H9 (cell line): ENCODE measurements around the gene FANCC. TPM values are rescaled to one million over a fixed set of nuclear protein-coding genes. Genes with fewer than 3 reads are reported as not detected.

Experiments used
- DNase-seq: peaks from one replicate; pipeline ENCODE4 v3.0.0-alpha.2; 2017
- H2AFZ ChIP-seq: one replicate; pipeline ENCODE4 v1.6.1; 2013; ENCODE audit warnings: mild to moderate bottlenecking, low read length, control low read depth, moderate library complexity
- H2AK5ac ChIP-seq: 2 replicates; pipeline ENCODE4 v1.6.1; 2013; ENCODE audit warnings: low read length, control low read depth, mixed read lengths; ENCODE audit not compliant: insufficient read length
- H2BK120ac ChIP-seq: one replicate; pipeline ENCODE4 v1.6.1; 2013; ENCODE audit warnings: low read depth, mild to moderate bottlenecking, low read length, control low read depth, inconsistent platforms; ENCODE audit not compliant: poor library complexity, severe bottlenecking
- H2BK12ac ChIP-seq: 2 replicates; pipeline ENCODE4 v1.6.1; 2013; ENCODE audit warnings: low read length, control low read depth, mixed read lengths, low read depth; ENCODE audit not compliant: insufficient read length
- H2BK15ac ChIP-seq: 2 replicates; pipeline ENCODE4 v1.6.1; 2013; ENCODE audit warnings: low read depth, low read length, control low read depth
- H2BK20ac ChIP-seq: one replicate; pipeline ENCODE4 v1.6.1; 2013; ENCODE audit warnings: low read depth, mild to moderate bottlenecking, low read length, control low read depth, inconsistent platforms; ENCODE audit not compliant: poor library complexity, severe bottlenecking
- H2BK5ac ChIP-seq: 2 replicates; pipeline ENCODE4 v1.6.1; 2013; ENCODE audit warnings: low read length, control low read depth, mixed read lengths; ENCODE audit not compliant: insufficient read length
- H3K14ac ChIP-seq: 2 replicates; pipeline ENCODE4 v1.6.1; 2013; ENCODE audit warnings: low read length, control low read depth; ENCODE audit not compliant: insufficient read depth
- H3K18ac ChIP-seq: 2 replicates; pipeline ENCODE4 v1.6.1; 2013; ENCODE audit warnings: low read depth, mild to moderate bottlenecking, mixed read lengths, low read length, control low read depth; ENCODE audit not compliant: insufficient read length
- H3K23ac ChIP-seq: 2 replicates; pipeline ENCODE4 v1.6.1; 2013; ENCODE audit warnings: low read length, control low read depth, mixed read lengths, low read depth; ENCODE audit not compliant: insufficient read length
- H3K23me2 ChIP-seq: 2 replicates; pipeline ENCODE4 v1.6.1; 2013; ENCODE audit warnings: low read depth, mild to moderate bottlenecking, mixed read lengths, low read length, control low read depth; ENCODE audit not compliant: insufficient read length, poor library complexity, severe bottlenecking
- H3K27ac ChIP-seq: 2 replicates; pipeline ENCODE4 v1.5.1; 2013; ENCODE audit warnings: low read length, control low read depth, mixed read lengths, low read depth; ENCODE audit not compliant: insufficient read length
- H3K27me3 ChIP-seq: 2 replicates; pipeline ENCODE4 v1.6.1; 2013; ENCODE audit warnings: low read length, control low read depth, inconsistent platforms; ENCODE audit not compliant: insufficient read depth
- H3K4ac ChIP-seq: 2 replicates; pipeline ENCODE4 v1.6.1; 2013; ENCODE audit warnings: low read depth, mild to moderate bottlenecking, control low read depth, inconsistent platforms, low read length, moderate library complexity
- H3K4me1 ChIP-seq: 2 replicates; pipeline ENCODE4 v1.6.1; 2013; ENCODE audit warnings: low read length, control low read depth, inconsistent platforms; ENCODE audit not compliant: insufficient read depth
- H3K4me2 ChIP-seq: 2 replicates; pipeline ENCODE4 v1.6.1; 2013; ENCODE audit warnings: low read length, control low read depth, mixed read lengths; ENCODE audit not compliant: insufficient read length, insufficient read depth
- H3K56ac ChIP-seq: 2 replicates; pipeline ENCODE4 v1.6.1; 2013; ENCODE audit warnings: low read depth, mild to moderate bottlenecking, mixed read lengths, low read length, control low read depth; ENCODE audit not compliant: insufficient read length
- H3K79me1 ChIP-seq: 2 replicates; pipeline ENCODE4 v1.6.1; 2013; ENCODE audit warnings: low read depth, mild to moderate bottlenecking, moderate library complexity, low read length, control low read depth, inconsistent platforms; ENCODE audit not compliant: insufficient read depth, poor library complexity, severe bottlenecking
- H3K79me2 ChIP-seq: 2 replicates; pipeline ENCODE4 v1.6.1; 2013; ENCODE audit warnings: low read length, control low read depth, inconsistent platforms; ENCODE audit not compliant: insufficient read depth
- H3K9ac ChIP-seq: 2 replicates; pipeline ENCODE4 v1.6.1; 2013; ENCODE audit warnings: low read length, control low read depth, mixed read lengths; ENCODE audit not compliant: insufficient read length; ENCODE audit errors: extremely low read depth
- H3K9me3 ChIP-seq: one replicate; pipeline ENCODE4 v1.6.1; 2013; ENCODE audit warnings: low read depth, low read length, inconsistent platforms; ENCODE audit not compliant: control insufficient read depth
- H3T11ph ChIP-seq: one replicate; pipeline ENCODE4 v1.6.1; 2013; ENCODE audit warnings: mild to moderate bottlenecking, low read length, control low read depth, inconsistent platforms
- H4K20me1 ChIP-seq: one replicate; pipeline ENCODE4 v1.6.1; 2013; ENCODE audit not compliant: control insufficient read depth, insufficient read length, insufficient read depth
- H4K5ac ChIP-seq: 2 replicates; pipeline ENCODE4 v1.6.1; 2013; ENCODE audit warnings: low read depth, mild to moderate bottlenecking, mixed read lengths, low read length, control low read depth; ENCODE audit not compliant: insufficient read length
- H4K8ac ChIP-seq: replicated peaks from 2 replicates; pipeline ENCODE4 v1.6.1; 2013; ENCODE audit warnings: low read length, control low read depth, mixed read lengths, low read depth; ENCODE audit not compliant: insufficient read length
- H4K91ac ChIP-seq: 2 replicates; pipeline ENCODE4 v1.6.1; 2013; ENCODE audit warnings: low read depth, mild to moderate bottlenecking, moderate library complexity, mixed read lengths, low read length, control low read depth; ENCODE audit not compliant: insufficient read length
- H3K27ac Mint-ChIP-seq, 3 experiments: 2 replicates in 2 of 3; 3 replicates in 1 of 3; pipeline ENCODE4 v1.8.0; 2020 to 2021; ENCODE audit warnings: mixed read lengths in 3 of 3, mild to moderate bottlenecking in 1 of 3, moderate library complexity in 1 of 3
- H3K27me3 Mint-ChIP-seq: 2 replicates; pipeline ENCODE4 v1.8.0; 2021; ENCODE audit warnings: low read depth, mild to moderate bottlenecking, moderate library complexity, mixed read lengths
- H3K36me3 Mint-ChIP-seq, 3 experiments: 2 replicates in 2 of 3; 3 replicates in 1 of 3; pipeline ENCODE4 v1.8.0; 2020 to 2021; ENCODE audit warnings: low read depth in 3 of 3, mixed read lengths in 3 of 3; ENCODE audit not compliant: insufficient read depth in 1 of 3
- H3K4me1 Mint-ChIP-seq, 2 experiments: 2 replicates each; pipeline ENCODE4 v1.8.0; 2020; ENCODE audit warnings: mixed read lengths in 2 of 2
- H3K4me3 Mint-ChIP-seq, 2 experiments: 2 replicates in 1 of 2; 3 replicates in 1 of 2; pipeline ENCODE4 v1.8.0; 2020 to 2021; ENCODE audit warnings: mild to moderate bottlenecking in 2 of 2, mixed read lengths in 2 of 2, moderate library complexity in 1 of 2
- H3K9me3 Mint-ChIP-seq, 2 experiments: 2 replicates in 1 of 2; 3 replicates in 1 of 2; pipeline ENCODE4 v1.8.0; 2020; ENCODE audit warnings: mild to moderate bottlenecking in 2 of 2, mixed read lengths in 2 of 2, moderate library complexity in 1 of 2
- WGBS: extraction: QIAGEN DNeasy Blood & Tissue Kit; methylation state at CpG from one replicate; pipeline ENCODE4 v1.1.7; 2013; ENCODE audit warnings: missing lambda C conversion rate, low lambda C conversion rate, mixed read lengths; ENCODE audit not compliant: insufficient read length; ENCODE audit errors: extremely low coverage; 5-methylcytosine and 5-hydroxymethylcytosine counted together
- total RNA-seq: library from RNA; stranded (reverse); gene quantifications from 2 replicates; pipeline ENCODE4 v1.2.1, GENCODE V29; 2021
- TF ChIP-seq, protein P1 (sequence below): fragments of 200-600 bp; sonication (generic); conservative IDR thresholded peaks from 3 replicates; pipeline ENCODE4 v1.8.0; 2021; ENCODE audit warnings: antibody characterized with exemption, mild to moderate bottlenecking

Gene FANCC
- total RNA-seq, 1 experiment from 2014 or later, result 14.6 TPM

DNA sequence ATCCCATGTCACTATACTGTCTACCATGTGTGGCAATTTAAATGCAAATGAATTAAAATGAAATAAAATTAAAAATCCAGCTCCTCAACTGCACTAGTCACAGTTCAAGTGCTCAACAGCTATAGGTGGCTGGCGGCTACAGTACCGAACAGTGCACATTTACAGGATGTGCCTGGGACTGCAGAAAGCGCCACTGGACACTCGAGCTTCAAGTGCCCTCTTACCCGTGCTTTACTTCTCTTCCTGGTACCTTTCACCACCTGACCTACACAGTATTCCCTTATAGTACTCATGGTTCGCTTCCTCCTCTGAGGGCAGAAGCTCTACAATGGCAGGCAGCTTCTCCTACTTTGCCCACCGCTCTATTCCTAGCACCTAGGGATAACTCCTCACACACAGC lies 166.6 kb downstream of the FANCC start:
- H4K5ac ChIP-seq, result no peak overlapping the region
- H3K14ac ChIP-seq, result no peak overlapping the region
- H3K27me3 ChIP-seq, result no peaks in the 10 kb centered on the region
- Mint-ChIP-seq H3K27ac (no peak overlapping the region; a peak in 1 of 7 replicates), H3K4me1 (peaks cover 4 to 6% of the 10 kb centered on the region in 2 experiments), H3K9me3 (no peaks in the 10 kb centered on the region; a peak in 1 of 5 replicates), H3K27me3 (no peaks in the 10 kb centered on the region), H3K36me3 (peaks cover 0 to 4% (median 3%) of the 10 kb centered on the region in 3 experiments; a peak in 2 of 7 replicates), H3K4me3 (no peak overlapping the region)
- no CpG with 5 or more reads among the region's 7 CpGs for WGBS
- TF ChIP-seq, protein P1, sequence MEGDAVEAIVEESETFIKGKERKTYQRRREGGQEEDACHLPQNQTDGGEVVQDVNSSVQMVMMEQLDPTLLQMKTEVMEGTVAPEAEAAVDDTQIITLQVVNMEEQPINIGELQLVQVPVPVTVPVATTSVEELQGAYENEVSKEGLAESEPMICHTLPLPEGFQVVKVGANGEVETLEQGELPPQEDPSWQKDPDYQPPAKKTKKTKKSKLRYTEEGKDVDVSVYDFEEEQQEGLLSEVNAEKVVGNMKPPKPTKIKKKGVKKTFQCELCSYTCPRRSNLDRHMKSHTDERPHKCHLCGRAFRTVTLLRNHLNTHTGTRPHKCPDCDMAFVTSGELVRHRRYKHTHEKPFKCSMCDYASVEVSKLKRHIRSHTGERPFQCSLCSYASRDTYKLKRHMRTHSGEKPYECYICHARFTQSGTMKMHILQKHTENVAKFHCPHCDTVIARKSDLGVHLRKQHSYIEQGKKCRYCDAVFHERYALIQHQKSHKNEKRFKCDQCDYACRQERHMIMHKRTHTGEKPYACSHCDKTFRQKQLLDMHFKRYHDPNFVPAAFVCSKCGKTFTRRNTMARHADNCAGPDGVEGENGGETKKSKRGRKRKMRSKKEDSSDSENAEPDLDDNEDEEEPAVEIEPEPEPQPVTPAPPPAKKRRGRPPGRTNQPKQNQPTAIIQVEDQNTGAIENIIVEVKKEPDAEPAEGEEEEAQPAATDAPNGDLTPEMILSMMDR, result no peak
- H3K27ac ChIP-seq, result no peak overlapping the region
- H3K79me2 ChIP-seq, result no peaks in the 10 kb centered on the region
- no peak overlapping the region for H3K9ac ChIP-seq
- no peaks in the 10 kb centered on the region for H4K20me1 ChIP-seq
- H4K8ac ChIP-seq, result no peak overlapping the region
- no peak overlapping the region for H3K18ac ChIP-seq
- H2BK15ac ChIP-seq, result no peak overlapping the region
- no peak overlapping the region for H2BK120ac ChIP-seq
- no peak overlapping the region for H2BK5ac ChIP-seq
- H3K56ac ChIP-seq, result no peak overlapping the region
- H3K23ac ChIP-seq, result no peak overlapping the region
- no peak overlapping the region for H3T11ph ChIP-seq
- no peaks in the 10 kb centered on the region for H3K23me2 ChIP-seq
- DNase-seq, result no peak
- H3K4me1 ChIP-seq, result peaks cover 2% of the 10 kb centered on the region
- H3K4ac ChIP-seq, result no peak overlapping the region
- H2AK5ac ChIP-seq, result no peak overlapping the region
- no peak overlapping the region for H4K91ac ChIP-seq
- H3K4me2 ChIP-seq, result no peak overlapping the region
- H3K79me1 ChIP-seq, result no peaks in the 10 kb centered on the region
- H3K9me3 ChIP-seq, result no peaks in the 10 kb centered on the region
- no peak overlapping the region for H2BK12ac ChIP-seq
- no peak overlapping the region for H2AFZ ChIP-seq
- H2BK20ac ChIP-seq, result no peak overlapping the region
